WTC11 (cell line): ENCODE measurements around the gene TRIB2. TPM values are rescaled to one million over a fixed set of nuclear protein-coding genes. Genes with fewer than 3 reads are reported as not detected.

ENCODE experiments used
- ATAC-seq: fragments of 200-7000 bp; cut with Tn5 transposase; 2 replicates; pipeline ENCODE4 v1.10.0; 2021; ENCODE audit warnings: mild to moderate bottlenecking, moderate library complexity
- CTCF ChIA-PET: fragments of 300-600 bp; sonication (Branson Sonifier 250); formaldehyde crosslinking; loops from one replicate; lab custom pipeline; 2021; ENCODE audit warnings: antibody characterized with exemption; lab: Charles Lee
- POLR2A ChIA-PET: fragments of 350-600 bp; sonication (Branson Sonifier 250); formaldehyde crosslinking; loops from one replicate; lab custom pipeline; 2021; ENCODE audit warnings: antibody characterized with exemption; lab: Charles Lee
- DNase-seq: peaks from one replicate; pipeline ENCODE4 v3.0.0; 2021; ENCODE audit warnings: low spot score
- H3K27ac Mint-ChIP-seq: 2 replicates; pipeline ENCODE4 v1.8.0; 2021; ENCODE audit warnings: mixed read lengths
- H3K27me3 Mint-ChIP-seq: 2 replicates; pipeline ENCODE4 v1.8.0; 2021; ENCODE audit warnings: low read depth, mild to moderate bottlenecking, moderate library complexity, mixed read lengths
- H3K36me3 Mint-ChIP-seq: 2 replicates; pipeline ENCODE4 v1.8.0; 2021; ENCODE audit warnings: mixed read lengths
- H3K4me1 Mint-ChIP-seq: 2 replicates; pipeline ENCODE4 v1.8.0; 2022; ENCODE audit warnings: mixed read lengths
- H3K4me3 Mint-ChIP-seq: 2 replicates; pipeline ENCODE4 v1.8.0; 2021; ENCODE audit warnings: mild to moderate bottlenecking, moderate library complexity, mixed read lengths
- H3K9me3 Mint-ChIP-seq: 2 replicates; pipeline ENCODE4 v1.8.0; 2021; ENCODE audit warnings: mixed read lengths
- ATF1 ChIP-seq: sonication (generic); formaldehyde crosslinking; IDR thresholded peaks from 2 replicates; pipeline ENCODE4 v1.8.1; 2023; ENCODE audit warnings: mild to moderate bottlenecking, moderate library complexity, missing genetic modification reagents
- CREB1 ChIP-seq: sonication (generic); formaldehyde crosslinking; IDR thresholded peaks from 2 replicates; pipeline ENCODE4 v1.8.0; 2023; ENCODE audit warnings: mild to moderate bottlenecking, missing genetic modification reagents
- CTCF ChIP-seq: fragments of 200-600 bp; IDR thresholded peaks from 2 replicates; pipeline ENCODE4 v1.8.0; 2022; ENCODE audit warnings: antibody characterized with exemption
- ETV6 ChIP-seq: sonication (generic); formaldehyde crosslinking; IDR thresholded peaks from 2 replicates; pipeline ENCODE4 v1.8.1; 2022; ENCODE audit warnings: mild to moderate bottlenecking, missing genetic modification reagents
- FOXJ3 ChIP-seq: sonication (generic); formaldehyde crosslinking; IDR thresholded peaks from 2 replicates; pipeline ENCODE4 v1.9.0; 2021; ENCODE audit warnings: missing genetic modification reagents, mild to moderate bottlenecking, borderline replicate concordance
- FOXK1 ChIP-seq: sonication (generic); formaldehyde crosslinking; IDR thresholded peaks from 2 replicates; pipeline ENCODE4 v1.8.0; 2022; ENCODE audit warnings: mild to moderate bottlenecking, moderate library complexity, missing genetic modification reagents
- IRF2 ChIP-seq: sonication (generic); formaldehyde crosslinking; IDR thresholded peaks from 2 replicates; pipeline ENCODE4 v1.8.0; 2022; ENCODE audit warnings: low read depth, missing genetic modification reagents, borderline replicate concordance
- JUN ChIP-seq: sonication (generic); formaldehyde crosslinking; IDR thresholded peaks from 2 replicates; pipeline ENCODE4 v1.8.0; 2023; ENCODE audit warnings: mild to moderate bottlenecking, missing genetic modification reagents
- NFE2L1 ChIP-seq: sonication (generic); formaldehyde crosslinking; IDR thresholded peaks from 2 replicates; pipeline ENCODE4 v1.8.1; 2023; ENCODE audit warnings: missing genetic modification reagents
- OVOL2 ChIP-seq: fragments of 250-450 bp; sonication (Bioruptor Pico); IDR thresholded peaks from 2 replicates; pipeline ENCODE4 v1.9.0; 2021; ENCODE audit warnings: mild to moderate bottlenecking, borderline replicate concordance
- PRDM15 ChIP-seq: sonication (generic); formaldehyde crosslinking; IDR thresholded peaks from 2 replicates; pipeline ENCODE4 v1.8.0; 2022; ENCODE audit warnings: missing genetic modification reagents
- PRRX2 ChIP-seq: fragments of 250-450 bp; sonication (Bioruptor Pico); IDR thresholded peaks from 2 replicates; pipeline ENCODE4 v1.8.0; 2021; ENCODE audit warnings: mild to moderate bottlenecking
- TEAD4 ChIP-seq: sonication (generic); formaldehyde crosslinking; IDR thresholded peaks from 2 replicates; pipeline ENCODE4 v1.8.0; 2022; ENCODE audit warnings: mild to moderate bottlenecking, missing genetic modification reagents
- USF1 ChIP-seq: sonication (generic); formaldehyde crosslinking; IDR thresholded peaks from 2 replicates; pipeline ENCODE4 v1.8.0; 2022; ENCODE audit warnings: mild to moderate bottlenecking, missing genetic modification reagents
- ZBTB21 ChIP-seq: sonication (generic); formaldehyde crosslinking; IDR thresholded peaks from 2 replicates; pipeline ENCODE4 v1.8.1; 2023; ENCODE audit warnings: mild to moderate bottlenecking, missing genetic modification reagents, borderline replicate concordance
- ZNF219 ChIP-seq: sonication (generic); formaldehyde crosslinking; IDR thresholded peaks from 2 replicates; pipeline ENCODE4 v1.8.0; 2023; ENCODE audit warnings: missing genetic modification reagents, mild to moderate bottlenecking, borderline replicate concordance
- ZNF317 ChIP-seq: sonication (generic); formaldehyde crosslinking; IDR thresholded peaks from 2 replicates; pipeline ENCODE4 v1.8.1; 2023; ENCODE audit warnings: low read depth, mild to moderate bottlenecking, moderate library complexity, missing genetic modification reagents, borderline replicate concordance
- ZNF416 ChIP-seq: fragments of 250-450 bp; sonication (Bioruptor Pico); IDR thresholded peaks from 2 replicates; pipeline ENCODE4 v1.9.0; 2021; ENCODE audit warnings: mild to moderate bottlenecking, inconsistent platforms
- total RNA-seq: library from RNA; stranded (reverse); gene quantifications from 3 replicates; pipeline ENCODE4 v1.2.3, GENCODE V29; 2021
- TF ChIP-seq, protein P1 (sequence below): sonication (generic); formaldehyde crosslinking; IDR thresholded peaks from 2 replicates; pipeline ENCODE4 v1.8.0; 2023; ENCODE audit warnings: missing genetic modification reagents
- TF ChIP-seq, protein P2 (sequence below): sonication (generic); formaldehyde crosslinking; IDR thresholded peaks from 2 replicates; pipeline ENCODE4 v1.8.1; 2022; ENCODE audit warnings: mild to moderate bottlenecking, moderate library complexity, missing genetic modification reagents

TRIB2 gene
- total RNA-seq, 1 experiment from 2014 or later, result 89.3 TPM

- TF ChIP-seq PRDM15 (CRISPR knock-in tag) (no peak), ETV6 (CRISPR knock-in tag) (no peak), JUN (CRISPR knock-in tag) (no peak)
Observed at GRCh38 chr2:12787891-12788801, 71.4 kb downstream of the TRIB2 start (continued).

- DNase-seq (no peak), ATAC-seq (no peak)
- CTCF ChIA-PET, result no interaction called here
- peaks cover 5% of the 10 kb centered on the region; the same call in 1 of the 2 replicates for H3K36me3 Mint-ChIP-seq
- POLR2A ChIA-PET, result no interaction called here
- H3K27ac Mint-ChIP-seq, result no peak overlapping the region
- TF ChIP-seq NFE2L1 (CRISPR knock-in tag) (no peak), ZNF219 (no peak), ZNF416 (no peak), IRF2 (no peak), JUN (CRISPR knock-in tag) (no peak), PRRX2 (CRISPR knock-in tag) (no peak), CTCF (no peak), PRDM15 (CRISPR knock-in tag) (no peak), ZBTB21 (no peak), ZNF317 (CRISPR knock-in tag) (no peak), FOXK1 (CRISPR knock-in tag) (no peak), ATF1 (CRISPR knock-in tag) (no peak), CREB1 (CRISPR knock-in tag) (no peak), FOXJ3 (no peak), TEAD4 (CRISPR knock-in tag) (no peak), OVOL2 (no peak), USF1 (CRISPR knock-in tag) (no peak)
- TF ChIP-seq, protein P1, sequence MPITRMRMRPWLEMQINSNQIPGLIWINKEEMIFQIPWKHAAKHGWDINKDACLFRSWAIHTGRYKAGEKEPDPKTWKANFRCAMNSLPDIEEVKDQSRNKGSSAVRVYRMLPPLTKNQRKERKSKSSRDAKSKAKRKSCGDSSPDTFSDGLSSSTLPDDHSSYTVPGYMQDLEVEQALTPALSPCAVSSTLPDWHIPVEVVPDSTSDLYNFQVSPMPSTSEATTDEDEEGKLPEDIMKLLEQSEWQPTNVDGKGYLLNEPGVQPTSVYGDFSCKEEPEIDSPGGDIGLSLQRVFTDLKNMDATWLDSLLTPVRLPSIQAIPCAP (CRISPR knock-in tag), result no peak
- TF ChIP-seq, protein P2, sequence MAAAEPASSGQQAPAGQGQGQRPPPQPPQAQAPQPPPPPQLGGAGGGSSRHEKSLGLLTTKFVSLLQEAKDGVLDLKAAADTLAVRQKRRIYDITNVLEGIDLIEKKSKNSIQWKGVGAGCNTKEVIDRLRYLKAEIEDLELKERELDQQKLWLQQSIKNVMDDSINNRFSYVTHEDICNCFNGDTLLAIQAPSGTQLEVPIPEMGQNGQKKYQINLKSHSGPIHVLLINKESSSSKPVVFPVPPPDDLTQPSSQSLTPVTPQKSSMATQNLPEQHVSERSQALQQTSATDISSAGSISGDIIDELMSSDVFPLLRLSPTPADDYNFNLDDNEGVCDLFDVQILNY (CRISPR knock-in tag), result no peak
- TF ChIP-seq, all 79 proteins: peak for 0
- Mint-ChIP-seq H3K4me1 (no peaks in the 10 kb centered on the region), H3K9me3 (peaks cover 12% of the 10 kb centered on the region), H3K4me3 (no peak overlapping the region), H3K27me3 (no peaks in the 10 kb centered on the region)
Observed at GRCh38 chr2:12791906-12792305, 75.2 kb downstream of the TRIB2 start.
